Type B pancreatic cell (in vitro differentiated cells): Measurements from ENCODE around the gene DLX3. TPM values are rescaled to one million over a fixed set of nuclear protein-coding genes. Genes with fewer than 3 reads are reported as not detected.

Experiments
- DNase-seq: peaks from one replicate; pipeline ENCODE4 v3.0.0; 2021; ENCODE audit warnings: mixed read lengths; ENCODE audit not compliant: unreplicated experiment; ENCODE audit errors: extremely low spot score
- H3K27ac Mint-ChIP-seq: 2 replicates; pipeline ENCODE4 v1.8.0; 2021; ENCODE audit warnings: mild to moderate bottlenecking, mixed read lengths
- H3K27me3 Mint-ChIP-seq: 2 replicates; pipeline ENCODE4 v1.8.0; 2021; ENCODE audit warnings: mixed read lengths
- H3K36me3 Mint-ChIP-seq: 2 replicates; pipeline ENCODE4 v1.8.0; 2021; ENCODE audit warnings: mixed read lengths
- H3K4me1 Mint-ChIP-seq: one replicate; pipeline ENCODE4 v1.8.0; 2021; ENCODE audit warnings: mixed read lengths; ENCODE audit not compliant: unreplicated experiment
- H3K4me3 Mint-ChIP-seq: 2 replicates; pipeline ENCODE4 v1.8.0; 2021; ENCODE audit warnings: mild to moderate bottlenecking, mixed read lengths
- H3K9me3 Mint-ChIP-seq: 2 replicates; pipeline ENCODE4 v1.8.0; 2021; ENCODE audit warnings: mixed read lengths
- total RNA-seq: library from RNA; stranded (reverse); gene quantifications from 2 replicates; pipeline ENCODE4 v1.2.1, GENCODE V29; 2021; ENCODE audit warnings: low replicate concordance
- TF ChIP-seq, protein P1 (sequence below): fragments of 200-600 bp; sonication (generic); conservative IDR thresholded peaks from 2 replicates; pipeline ENCODE4 v1.5.0; 2021; ENCODE audit warnings: antibody characterized with exemption, mild to moderate bottlenecking

DLX3 gene
- total RNA-seq, 1 donor from 2014 or later, result 15.9 TPM

DNA sequence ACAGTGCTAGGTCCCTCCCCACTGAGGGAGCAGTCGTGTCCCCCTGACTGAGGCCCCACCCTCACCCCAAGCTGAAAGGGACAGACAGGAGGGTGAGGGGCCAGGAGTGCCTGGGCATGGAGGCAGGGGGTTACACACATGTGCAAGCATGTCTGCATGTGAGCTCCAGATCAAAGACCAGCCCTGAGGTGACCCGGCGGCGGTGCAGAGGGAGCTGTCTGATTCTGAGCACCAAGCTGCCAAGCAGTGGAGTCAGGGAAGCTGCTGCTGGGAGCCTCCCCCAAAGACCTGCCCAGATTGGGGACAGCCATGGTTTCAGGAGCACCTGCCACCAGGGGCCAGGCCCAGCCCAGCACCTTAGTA, 5.5 kb downstream of the DLX3 start:
- DNase-seq, result no peak
- Mint-ChIP-seq H3K4me3 (no peak overlapping the region), H3K27ac (no peak overlapping the region), H3K36me3 (peaks cover 3% of the 10 kb centered on the region), H3K9me3 (no peaks in the 10 kb centered on the region), H3K27me3 (peaks cover 64% of the 10 kb centered on the region), H3K4me1 (peaks cover 13% of the 10 kb centered on the region)
- TF ChIP-seq, protein P1, sequence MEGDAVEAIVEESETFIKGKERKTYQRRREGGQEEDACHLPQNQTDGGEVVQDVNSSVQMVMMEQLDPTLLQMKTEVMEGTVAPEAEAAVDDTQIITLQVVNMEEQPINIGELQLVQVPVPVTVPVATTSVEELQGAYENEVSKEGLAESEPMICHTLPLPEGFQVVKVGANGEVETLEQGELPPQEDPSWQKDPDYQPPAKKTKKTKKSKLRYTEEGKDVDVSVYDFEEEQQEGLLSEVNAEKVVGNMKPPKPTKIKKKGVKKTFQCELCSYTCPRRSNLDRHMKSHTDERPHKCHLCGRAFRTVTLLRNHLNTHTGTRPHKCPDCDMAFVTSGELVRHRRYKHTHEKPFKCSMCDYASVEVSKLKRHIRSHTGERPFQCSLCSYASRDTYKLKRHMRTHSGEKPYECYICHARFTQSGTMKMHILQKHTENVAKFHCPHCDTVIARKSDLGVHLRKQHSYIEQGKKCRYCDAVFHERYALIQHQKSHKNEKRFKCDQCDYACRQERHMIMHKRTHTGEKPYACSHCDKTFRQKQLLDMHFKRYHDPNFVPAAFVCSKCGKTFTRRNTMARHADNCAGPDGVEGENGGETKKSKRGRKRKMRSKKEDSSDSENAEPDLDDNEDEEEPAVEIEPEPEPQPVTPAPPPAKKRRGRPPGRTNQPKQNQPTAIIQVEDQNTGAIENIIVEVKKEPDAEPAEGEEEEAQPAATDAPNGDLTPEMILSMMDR, result no peak

DNA sequence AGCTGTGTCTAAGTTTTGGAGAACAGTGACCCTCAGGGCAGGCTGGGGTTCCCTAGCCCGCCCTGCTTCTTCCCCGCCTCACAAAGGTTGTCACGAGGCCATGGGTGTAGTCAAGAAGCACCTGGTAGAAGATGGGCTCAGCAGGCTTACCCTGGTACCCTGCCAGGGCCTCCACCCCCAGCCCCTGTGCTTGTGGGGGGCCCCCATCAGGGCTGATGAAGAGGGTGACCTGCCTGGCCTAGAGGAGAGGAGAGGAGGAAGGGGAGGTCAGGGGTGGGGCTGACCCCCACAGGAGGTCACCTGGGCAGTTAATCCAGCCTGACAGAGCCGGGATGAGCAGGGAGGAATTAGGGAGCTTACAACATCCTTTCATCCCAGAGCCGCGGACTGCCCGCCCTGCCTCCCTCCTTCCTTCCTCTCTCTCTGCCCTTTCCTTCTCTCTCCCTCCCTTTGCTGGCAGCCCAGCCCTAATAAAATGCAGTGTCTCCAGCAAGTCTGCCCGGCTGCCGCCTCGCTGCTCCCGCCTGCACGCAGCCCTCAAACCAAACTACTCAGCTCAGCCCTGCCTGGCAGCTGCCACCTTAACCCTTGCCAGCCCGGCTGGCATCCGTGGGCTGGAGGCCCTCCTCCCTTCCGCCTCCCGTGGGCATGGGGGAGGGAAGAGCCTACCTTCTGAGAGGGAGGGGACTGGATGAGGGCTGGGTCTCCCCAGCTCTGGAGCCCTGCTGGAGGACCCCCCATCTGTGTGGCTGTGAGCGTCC, 7.2 kb downstream of the DLX3 start:
- Mint-ChIP-seq H3K27me3 (peaks cover 53% of the 10 kb centered on the region), H3K9me3 (no peaks in the 10 kb centered on the region), H3K27ac (no peak overlapping the region), H3K4me3 (no peak overlapping the region), H3K36me3 (peaks cover 3% of the 10 kb centered on the region), H3K4me1 (peaks cover 7% of the 10 kb centered on the region)
- DNase-seq, result no peak
- TF ChIP-seq, protein P1, result no peak

DNA sequence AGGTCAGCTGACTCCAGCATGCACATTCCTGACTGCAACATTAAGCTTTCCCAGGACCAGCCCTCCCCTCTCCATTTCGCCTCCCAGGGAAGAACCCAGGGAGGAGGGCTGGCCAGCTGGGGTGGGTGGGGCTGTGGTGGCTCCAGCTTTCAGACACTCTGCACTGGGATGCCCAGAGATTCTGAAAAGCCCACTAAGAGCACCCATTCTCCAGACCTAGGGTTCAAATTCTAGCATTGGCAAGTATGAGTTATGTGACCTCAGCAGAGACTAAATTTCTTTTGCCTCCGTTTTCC, 7.8 kb downstream of the DLX3 start:
- H3K4me3 Mint-ChIP-seq, result no peak overlapping the region
- DNase-seq, result no peak

DNA sequence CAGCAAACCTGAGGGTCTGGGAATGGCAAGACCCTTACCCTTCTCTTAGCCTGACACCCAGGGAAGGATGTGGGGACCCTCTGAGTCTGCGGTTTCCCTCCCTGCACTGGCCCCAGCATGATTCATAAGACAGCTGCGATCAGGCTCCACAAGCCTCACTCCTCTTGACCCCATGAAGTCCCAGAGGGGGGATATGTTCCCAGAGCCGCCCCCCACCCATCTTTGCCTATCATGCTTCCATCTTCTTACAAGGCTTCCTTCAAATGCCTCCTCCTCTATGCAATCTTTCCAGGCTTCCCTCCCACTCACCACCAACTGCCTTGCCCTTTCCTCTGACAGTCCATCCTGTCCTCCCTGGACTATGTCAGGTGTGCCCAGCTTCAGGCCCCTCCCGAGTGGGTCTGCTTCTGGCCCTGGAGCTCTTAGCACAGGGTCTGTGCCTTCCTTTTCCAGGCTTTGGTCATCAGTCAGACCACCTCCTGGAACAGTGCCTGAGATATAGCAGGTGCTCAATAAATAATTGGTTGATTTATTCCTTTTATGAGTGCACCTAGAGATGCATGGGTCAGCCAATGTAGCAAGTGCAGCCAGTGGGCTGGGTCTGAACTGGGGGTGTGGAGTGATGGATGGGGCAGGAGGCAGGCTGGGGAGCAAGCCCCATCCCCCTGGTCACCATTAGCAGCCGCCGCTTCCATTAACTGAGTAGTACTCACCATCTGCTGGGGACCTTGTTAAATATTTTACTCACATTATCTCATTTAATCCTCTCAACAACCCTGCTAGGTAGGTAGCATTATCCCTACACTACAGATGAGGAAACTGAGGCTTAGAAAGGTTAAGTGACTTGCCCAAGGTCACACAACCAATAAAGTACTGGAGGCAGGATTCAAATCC, 8.4 kb downstream of the DLX3 start:
- DNase-seq, result no peak
- Mint-ChIP-seq H3K4me1 (peaks cover 7% of the 10 kb centered on the region), H3K27me3 (peaks cover 48% of the 10 kb centered on the region), H3K4me3 (no peak overlapping the region), H3K27ac (no peak overlapping the region), H3K9me3 (no peaks in the 10 kb centered on the region), H3K36me3 (no peaks in the 10 kb centered on the region)
- TF ChIP-seq, protein P1, result no peak

More for the DNA sequence above, 7.8 kb downstream of the DLX3 start:
- no peak overlapping the region for H3K27ac Mint-ChIP-seq
- H3K9me3 Mint-ChIP-seq, result no peaks in the 10 kb centered on the region
- peaks cover 7% of the 10 kb centered on the region for H3K4me1 Mint-ChIP-seq
- peaks cover 50% of the 10 kb centered on the region for H3K27me3 Mint-ChIP-seq
- H3K36me3 Mint-ChIP-seq, result peaks cover 3% of the 10 kb centered on the region
- TF ChIP-seq, protein P1, result no peak

DNA sequence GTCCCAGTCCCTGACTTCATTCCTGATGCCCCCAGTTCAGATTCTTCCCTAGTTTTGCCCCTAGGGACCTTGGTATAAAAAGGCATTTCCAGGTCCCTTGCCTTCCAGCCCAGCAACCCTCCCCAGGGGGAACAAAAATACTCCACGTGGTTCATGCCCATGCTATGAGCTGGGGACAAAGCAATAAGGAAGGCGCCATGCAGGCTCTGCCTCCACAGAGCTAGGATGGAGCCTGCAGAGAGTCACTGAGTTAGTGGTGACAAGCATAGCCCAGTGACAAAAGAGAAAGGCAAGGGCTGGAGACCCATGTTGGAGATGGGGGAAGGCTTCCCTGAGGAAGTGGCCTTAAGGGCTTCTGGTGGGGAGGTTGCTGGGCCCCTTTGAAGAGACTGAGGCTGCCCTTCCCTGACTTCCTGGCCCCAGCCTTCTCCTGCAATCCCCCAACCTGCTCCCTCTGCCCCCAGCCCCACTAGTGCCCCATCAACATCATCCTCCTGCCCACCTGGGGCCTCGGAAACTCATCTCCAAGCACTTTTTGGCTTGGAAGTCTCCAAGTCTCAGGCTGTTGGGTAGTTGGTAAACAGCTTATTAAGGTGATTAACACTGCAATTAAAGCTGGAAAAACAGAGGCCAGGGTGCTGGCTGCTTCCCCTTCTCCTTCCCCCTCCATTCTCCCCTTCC, 9.6 kb downstream of the DLX3 start:
- Mint-ChIP-seq H3K36me3 (no peaks in the 10 kb centered on the region), H3K9me3 (no peaks in the 10 kb centered on the region), H3K27me3 (peaks cover 50% of the 10 kb centered on the region), H3K4me3 (no peak overlapping the region), H3K4me1 (peaks cover 17% of the 10 kb centered on the region), H3K27ac (no peak overlapping the region)
- no peak for DNase-seq
- TF ChIP-seq, protein P1, result no peak
